ENCODE data around the gene SLC9B1. TPM values are rescaled to one million over a fixed set of nuclear protein-coding genes. Genes with fewer than 3 reads are reported as not detected.
"Not testable (repeated sequence)": the region's sequence is repeated elsewhere in the genome, so short reads cannot be mapped to it uniquely, and the experiment has no call there.

Gene SLC9B1
- polyA plus RNA-seq, 12 donors = 1.1 to 3.4 (median 1.9) TPM; not detected in 2

DNA sequence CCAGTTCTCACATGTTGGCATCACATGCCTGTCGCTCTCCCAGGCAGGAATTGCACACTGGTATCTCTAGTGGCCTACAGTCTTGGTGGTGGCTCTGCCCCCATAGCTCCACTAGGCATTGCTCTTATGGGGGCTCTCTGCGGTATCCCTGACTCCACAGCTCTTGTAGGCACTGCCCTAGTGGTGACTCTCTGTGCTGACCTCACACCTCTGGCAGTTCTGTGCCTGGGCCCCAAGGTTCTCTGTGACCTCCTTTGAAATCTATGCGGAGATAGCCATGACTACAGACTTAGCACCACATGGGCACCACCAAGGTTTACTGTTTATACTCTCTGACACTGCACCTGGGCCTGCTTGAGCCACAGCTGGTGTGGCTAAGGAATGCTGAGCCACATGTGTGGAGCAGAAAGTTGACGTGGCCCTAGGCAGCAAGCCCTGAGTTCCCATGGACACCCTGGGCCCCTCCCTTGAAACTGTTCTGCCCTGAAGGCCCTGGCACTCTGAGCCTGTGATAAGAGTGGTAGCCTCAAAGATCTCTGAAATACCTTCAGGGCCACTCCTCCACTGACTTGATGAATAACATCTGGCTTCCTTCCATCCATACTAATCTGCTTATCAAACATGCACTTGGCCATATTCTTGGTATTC, 8.0 kb downstream of the SLC9B1 start:
- DNase-seq = no peak

DNA sequence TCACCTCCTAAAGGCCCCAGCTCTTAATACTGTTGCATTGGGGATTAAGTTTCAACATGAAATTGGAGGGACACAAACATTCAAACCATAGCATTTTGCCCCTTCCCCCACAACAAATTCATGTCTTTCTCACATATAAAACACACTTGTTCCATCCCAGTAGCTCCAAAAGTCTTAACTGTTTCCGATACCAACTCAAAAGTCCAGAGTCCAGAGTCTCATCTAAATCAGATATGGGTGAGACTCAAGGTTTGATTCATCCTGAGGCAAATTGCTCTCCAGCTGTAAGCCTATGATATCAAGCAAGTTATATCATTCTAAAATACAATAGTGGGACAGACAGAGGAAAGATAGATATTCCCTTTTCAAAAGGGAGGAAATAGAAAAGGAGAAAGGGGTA, 8.7 kb downstream of the SLC9B1 start:
- DNase-seq = no peak

DNA sequence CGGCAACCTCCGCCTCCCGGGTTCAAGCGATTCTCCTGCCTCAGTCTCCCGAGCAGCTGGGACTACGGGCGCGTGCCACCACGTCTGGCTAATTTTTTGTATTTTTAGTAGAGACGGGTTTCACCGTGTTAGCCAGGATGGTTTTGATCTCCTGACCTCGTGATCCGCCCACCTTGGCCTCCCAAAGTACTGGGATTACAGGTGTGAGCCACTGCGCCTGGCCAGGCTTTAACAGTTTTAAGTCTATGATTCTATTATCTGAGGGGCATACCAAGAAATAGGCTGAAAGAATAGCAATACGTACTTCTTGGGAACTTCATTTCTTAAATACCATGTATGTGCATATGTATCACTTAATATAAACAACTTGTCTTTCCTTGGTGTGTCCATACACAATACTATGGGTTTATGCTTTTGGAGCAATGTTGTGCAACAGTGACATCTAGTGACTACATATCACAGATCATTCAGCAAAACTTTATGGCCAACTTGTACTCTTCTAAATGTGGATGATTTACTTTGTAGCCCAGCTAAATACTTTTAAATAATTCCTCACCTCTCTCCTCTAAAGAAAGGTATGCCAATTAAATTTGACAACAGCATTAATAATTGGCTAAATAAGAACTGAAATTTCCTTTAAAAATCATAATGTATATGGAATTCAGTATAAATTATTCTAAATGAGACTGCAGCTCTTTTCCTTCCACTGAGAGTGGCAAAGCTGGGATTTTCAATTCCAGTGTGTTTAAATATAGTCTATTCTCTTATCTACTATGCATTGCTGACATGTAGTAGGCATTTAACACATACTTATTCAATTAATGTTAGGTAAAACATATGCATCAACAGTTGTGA, 10.4 kb downstream of the SLC9B1 start:
- peak; percentile 70 for DNase-seq

- DNase-seq = no peak
These were observed 17.0 kb downstream of the SLC9B1 start for GRCh38 chr4:103002551-103002950.

DNA sequence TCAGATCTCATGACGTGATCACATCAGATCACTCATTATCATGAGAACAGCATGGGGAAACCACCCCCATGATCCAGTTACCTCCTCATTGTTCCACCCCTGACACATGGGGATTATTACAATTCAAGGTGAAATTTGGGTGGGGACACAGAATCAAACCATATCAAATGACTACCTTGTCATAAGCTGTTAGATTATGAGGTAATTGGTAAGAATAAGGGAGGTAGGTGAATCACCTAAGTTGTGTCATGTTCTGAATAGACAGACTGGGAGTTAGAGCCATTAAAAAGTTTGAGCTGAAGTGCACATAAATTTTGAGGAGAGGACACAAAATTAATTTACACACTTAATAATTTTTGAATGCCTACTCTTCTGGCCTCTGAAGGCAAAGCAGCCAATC, 24.7 kb downstream of the SLC9B1 start:
- no peak for DNase-seq

- DNase-seq = not testable (repeated sequence)
These were observed 25.5 kb downstream of the SLC9B1 start for GRCh38 chr4:102993985-102994384.

GRCh38 chr4:102988429-102989020, 31.0 kb downstream of the SLC9B1 start:
- DNase-seq = no peak

DNA sequence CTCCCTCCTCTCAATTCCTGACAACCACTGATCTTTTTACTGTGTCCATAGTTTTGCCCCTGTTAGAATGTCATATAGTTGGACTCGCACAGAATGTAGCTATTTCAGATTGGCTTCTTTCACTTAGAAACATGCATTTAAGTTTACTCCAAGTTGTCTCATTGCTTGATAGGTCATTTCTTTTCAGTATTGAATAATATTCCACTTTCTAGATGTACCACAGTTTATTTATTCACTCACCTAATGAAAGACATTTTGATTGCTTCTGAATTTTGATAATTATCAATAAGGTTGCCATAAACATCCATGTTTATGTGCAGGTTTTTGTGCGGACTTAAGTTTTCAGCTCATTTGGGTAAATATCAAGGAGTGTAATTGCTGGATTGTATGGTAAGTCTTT, 38.5 kb downstream of the SLC9B1 start:
- no peak for DNase-seq

DNA sequence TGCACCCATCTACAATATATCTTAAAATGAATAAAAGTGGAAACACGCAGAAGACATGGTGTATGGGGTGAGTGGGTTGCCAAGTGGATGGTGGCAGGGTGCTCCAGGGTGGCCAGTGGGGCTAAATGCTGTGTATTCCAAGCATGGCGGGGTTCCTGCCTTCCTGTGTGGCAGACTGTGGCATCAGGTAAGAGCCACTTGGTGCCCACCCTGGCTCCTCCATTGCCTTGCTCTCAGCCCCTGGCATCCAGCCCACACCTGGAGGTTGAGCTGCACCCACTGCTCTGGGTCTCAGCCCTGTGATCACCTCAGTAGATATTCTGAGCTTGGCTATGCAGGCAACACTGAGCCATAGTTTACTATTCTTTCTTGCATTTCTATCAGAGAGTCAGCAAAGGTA, 57.7 kb downstream of the SLC9B1 start:
- DNase-seq = not testable (repeated sequence)

GRCh38 chr4:102959496-102959895, 60.0 kb downstream of the SLC9B1 start:
- DNase-seq = no peak

DNA sequence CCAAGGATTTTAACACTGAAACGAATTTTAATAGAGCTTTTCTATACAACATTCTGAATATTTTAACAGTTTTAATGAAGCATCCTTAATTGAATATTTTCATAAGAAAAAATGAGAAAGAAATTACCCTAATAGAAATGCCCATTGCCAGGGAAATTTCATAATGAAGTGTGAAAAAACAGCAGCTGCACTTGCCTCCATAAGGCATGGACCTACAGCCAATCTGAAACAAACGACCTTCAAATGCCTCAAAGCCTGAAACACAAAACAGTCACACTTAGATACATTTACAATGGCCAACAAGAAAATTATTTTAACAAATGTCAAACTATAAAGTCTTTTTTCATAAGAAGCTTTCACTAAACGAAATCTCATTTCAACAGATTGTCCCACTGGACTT, 74.4 kb downstream of the SLC9B1 start:
- no peak for DNase-seq

GRCh38 chr4:102938063-102938462, 81.4 kb downstream of the SLC9B1 start:
- not testable (repeated sequence) for DNase-seq

DNA sequence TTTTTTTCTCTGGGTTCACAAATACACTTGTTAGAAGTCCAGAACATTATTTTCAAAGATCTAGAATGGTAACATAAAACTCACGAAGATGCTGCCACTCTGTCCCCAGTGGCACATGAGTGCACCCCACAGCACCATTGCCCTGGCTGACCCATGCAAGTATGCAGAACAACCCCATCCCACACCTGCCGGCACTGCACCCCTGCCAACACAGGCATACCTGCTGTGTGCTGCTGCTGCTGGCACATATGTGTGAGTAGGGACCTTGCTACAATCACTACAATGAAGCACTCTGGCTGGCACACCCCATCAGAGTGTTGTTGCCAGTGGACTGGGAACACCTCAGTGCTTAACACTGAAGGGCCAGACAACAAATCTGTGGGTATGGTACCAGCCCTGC, 83.8 kb downstream of the SLC9B1 start:
- DNase-seq = no peak

- DNase-seq = not testable (repeated sequence)
These were observed 99.8 kb downstream of the SLC9B1 start for GRCh38 chr4:102919697-102920096.

DNA sequence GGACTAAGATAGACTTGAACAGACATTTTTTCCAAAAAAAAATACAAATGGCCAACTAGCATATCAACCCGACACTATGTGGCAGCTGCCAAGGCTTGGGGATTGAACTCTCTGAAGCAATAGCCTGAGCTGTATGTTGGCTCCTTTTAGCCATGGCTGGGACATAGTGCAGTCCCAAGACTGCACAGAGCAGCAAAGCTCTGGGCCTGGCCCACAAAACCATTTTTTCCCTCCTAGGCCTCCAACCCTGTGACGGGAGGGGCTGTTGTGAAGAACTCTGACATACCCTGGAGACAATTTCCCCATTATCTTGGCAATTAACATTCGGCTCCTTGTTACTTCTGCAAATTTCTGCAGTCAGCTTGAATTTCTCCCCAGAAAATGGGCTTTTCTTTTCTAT, 100.6 kb downstream of the SLC9B1 start:
- DNase-seq = no peak

DNA sequence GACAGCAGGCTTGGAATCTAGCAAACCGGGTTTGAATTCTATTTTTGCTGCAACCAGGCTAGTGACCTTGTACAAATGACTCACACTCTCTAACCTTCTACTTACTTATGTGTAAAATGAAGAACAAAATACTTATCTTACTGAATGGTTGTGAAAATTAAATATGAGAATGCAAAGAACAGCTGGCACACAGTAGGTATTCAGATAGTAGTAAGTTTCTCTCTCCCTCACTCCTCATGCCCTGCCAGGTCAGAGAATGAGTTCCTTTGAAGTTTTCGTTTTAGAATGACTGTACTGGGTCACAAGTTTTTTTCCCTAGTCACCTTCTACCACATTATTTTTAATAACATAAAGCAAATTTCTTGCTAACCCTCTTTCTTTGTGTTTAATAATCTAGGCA, 117.7 kb downstream of the SLC9B1 start:
- no peak for DNase-seq

GRCh38 chr4:102897610-102898009, 121.9 kb downstream of the SLC9B1 start:
- not testable (repeated sequence) for DNase-seq

DNA sequence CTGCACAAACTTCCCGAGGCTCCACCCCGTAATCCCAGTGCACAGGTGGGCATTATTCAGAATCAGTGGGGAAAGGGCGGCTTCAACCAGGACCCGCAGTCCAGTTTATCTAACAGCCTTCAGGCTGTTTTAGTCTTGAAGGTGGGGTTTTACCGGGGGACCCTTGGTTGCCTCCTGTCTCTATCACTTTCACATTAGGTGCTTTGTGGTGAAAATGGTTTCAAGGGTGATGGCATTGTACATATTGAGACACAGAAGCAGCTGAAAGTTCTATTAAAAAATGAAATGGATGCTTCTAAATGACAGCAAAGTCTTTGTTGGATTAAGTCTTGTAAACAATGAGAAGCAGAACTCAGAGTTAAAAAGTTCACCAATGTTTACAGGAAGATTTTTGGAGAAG, 123.0 kb downstream of the SLC9B1 start:
- DNase-seq = not testable (repeated sequence)

- DNase-seq = not testable (repeated sequence)
These were observed 129.6 kb downstream of the SLC9B1 start for GRCh38 chr4:102889866-102890265.

- DNase-seq = not testable (repeated sequence)
These were observed 130.9 kb downstream of the SLC9B1 start for GRCh38 chr4:102888570-102888969.

- no peak for DNase-seq
These were observed 136.2 kb downstream of the SLC9B1 start for GRCh38 chr4:102883278-102883677.

GRCh38 chr4:102881343-102881742, 138.2 kb downstream of the SLC9B1 start:
- DNase-seq = no peak

DNA sequence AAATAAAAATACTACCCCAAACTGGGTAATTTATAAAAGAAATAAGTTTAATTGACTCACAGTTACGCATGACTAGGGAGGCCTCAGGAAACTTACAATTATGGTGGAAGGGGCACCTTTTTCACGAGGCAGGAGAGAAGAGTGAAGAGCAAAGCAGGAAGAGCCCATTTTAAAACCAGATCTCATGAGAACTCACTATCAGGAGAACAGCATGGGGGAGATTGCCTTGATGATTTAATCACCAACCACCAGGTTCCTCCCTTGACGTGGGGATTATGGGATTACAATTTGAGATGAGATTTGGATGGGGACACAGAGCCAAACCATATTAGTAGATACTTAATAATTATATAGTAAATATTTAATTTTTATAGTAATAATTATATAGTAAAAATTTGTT, 140.6 kb downstream of the SLC9B1 start:
- DNase-seq = no peak

All from muscle of arm (tissue), 12 donors.